GM18502 (cell line): ENCODE measurements around the gene SP3.

ENCODE experiments used
- ATAC-seq: cut with Tn5 transposase; IDR thresholded peaks from one replicate; pipeline ENCODE4 v1.9.1; 2021; ENCODE audit warnings: mild to moderate bottlenecking; ENCODE audit not compliant: unreplicated experiment, poor library complexity

SP3 gene

GRCh38 chr2:173948842-173949241 lies 16.3 kb downstream of the SP3 start:
- ATAC-seq = no peak

DNA sequence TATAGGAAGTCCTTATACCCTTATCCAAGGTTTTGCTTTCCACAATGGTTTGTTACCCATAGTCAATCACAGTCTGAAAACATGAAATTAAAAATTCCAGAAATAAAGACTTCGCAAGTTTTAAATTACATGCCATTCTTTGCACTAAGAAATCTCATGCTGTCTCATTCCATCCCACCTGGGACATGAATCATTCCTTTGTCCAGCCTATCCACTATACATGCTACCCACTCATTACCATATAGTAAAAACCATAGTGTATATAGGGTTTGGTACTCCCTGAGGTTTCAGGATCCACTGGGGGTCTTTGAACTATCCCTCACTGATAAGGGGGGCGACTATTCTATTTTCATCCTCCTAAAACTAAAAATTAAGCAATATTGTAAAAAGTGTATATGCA lies 17.0 kb downstream of the SP3 start:
- no peak for ATAC-seq

GRCh38 chr2:173947131-173947530 lies 18.0 kb downstream of the SP3 start:
- ATAC-seq = no peak

GRCh38 chr2:173943738-173944137 lies 21.4 kb downstream of the SP3 start:
- ATAC-seq = no peak

GRCh38 chr2:173942861-173943523 lies 22.2 kb downstream of the SP3 start:
- no peak for ATAC-seq

DNA sequence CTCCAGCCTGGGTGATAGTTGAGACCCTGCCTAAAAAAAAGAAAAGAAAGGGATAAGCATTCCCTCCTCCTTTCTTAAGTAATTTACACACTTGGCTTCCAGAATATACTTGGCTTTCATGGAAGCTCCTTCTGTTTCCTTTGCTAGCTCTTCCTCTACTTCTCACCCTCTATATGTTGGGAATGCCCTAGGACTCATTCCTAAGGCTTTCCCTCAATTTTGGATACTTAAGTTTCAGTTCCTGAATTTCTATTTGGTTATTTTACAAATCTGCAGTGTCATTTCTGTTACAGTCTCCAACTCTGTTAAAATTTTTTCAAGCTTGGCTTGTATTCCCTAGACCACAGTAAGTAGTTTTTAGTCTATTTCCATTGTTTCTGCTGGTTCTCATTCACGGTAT lies 23.6 kb downstream of the SP3 start:
- no peak for ATAC-seq

- ATAC-seq = no peak
Observed at GRCh38 chr2:173940208-173941020, 24.8 kb downstream of the SP3 start.

GRCh38 chr2:173938700-173939384 lies 26.3 kb downstream of the SP3 start:
- no peak for ATAC-seq

GRCh38 chr2:173935305-173935704 lies 29.9 kb downstream of the SP3 start:
- ATAC-seq = no peak

DNA sequence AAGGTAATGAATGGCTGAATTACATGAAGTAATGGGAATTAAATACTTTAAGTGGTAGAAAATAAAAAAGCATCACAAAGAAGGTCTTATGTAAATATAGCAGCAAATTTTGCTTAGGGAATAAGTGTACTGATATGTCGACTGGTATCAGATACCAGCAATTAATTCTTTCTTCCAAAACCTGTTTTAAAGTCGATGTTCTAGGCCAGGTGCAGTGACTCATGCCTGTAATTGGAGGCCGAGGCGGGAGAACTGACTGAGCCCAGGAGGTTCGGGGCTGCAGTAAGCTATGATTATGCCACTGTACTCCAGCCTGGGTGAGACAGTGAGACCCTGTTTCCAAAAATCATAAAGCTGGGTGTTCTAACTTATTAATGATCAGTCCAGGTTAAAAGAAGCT lies 30.3 kb downstream of the SP3 start:
- ATAC-seq = no peak

DNA sequence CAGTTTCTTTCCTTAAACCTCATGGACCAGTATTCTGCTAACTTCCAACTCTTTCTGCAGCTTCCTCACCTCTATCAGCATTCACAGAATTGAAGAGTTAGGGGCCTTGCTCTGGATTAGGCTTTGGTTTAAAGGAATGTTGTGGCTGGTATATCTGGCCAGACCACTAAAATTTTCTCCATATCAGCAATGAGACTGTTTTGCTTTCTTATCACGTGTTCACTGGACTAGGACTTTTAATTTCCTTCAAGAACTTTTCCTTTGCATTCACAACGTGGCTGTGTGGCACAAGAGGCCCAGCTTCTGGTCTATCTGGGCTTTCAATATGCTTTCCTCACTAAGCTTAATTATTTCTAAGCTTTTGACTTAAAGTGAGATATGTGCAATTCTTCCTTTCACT lies 33.4 kb downstream of the SP3 start:
- no peak for ATAC-seq

GRCh38 chr2:173929441-173929840 lies 35.7 kb downstream of the SP3 start:
- no peak for ATAC-seq

DNA sequence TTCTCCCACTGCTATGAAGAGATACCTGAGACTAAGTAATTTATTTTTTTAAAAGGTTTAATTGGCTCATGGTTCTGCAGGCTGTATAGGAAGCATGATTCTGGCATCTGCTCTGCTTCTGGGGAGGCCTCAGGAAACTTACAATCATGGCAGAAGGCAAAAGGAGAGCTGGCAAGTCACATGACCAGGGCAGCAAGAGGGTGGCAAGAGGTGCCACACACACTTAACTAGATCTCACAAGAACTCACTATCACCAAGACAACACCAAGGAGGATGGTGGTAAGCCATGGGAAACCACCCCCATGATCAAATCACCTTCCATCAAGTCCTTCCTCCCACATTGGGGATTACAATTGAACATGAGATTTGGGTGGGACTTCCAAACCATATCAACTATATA lies 38.3 kb downstream of the SP3 start:
- no peak for ATAC-seq

- ATAC-seq = no peak
Observed at GRCh38 chr2:173924285-173924684, 40.9 kb downstream of the SP3 start.

- ATAC-seq = no peak
Observed at GRCh38 chr2:173922760-173923159, 42.4 kb downstream of the SP3 start.

DNA sequence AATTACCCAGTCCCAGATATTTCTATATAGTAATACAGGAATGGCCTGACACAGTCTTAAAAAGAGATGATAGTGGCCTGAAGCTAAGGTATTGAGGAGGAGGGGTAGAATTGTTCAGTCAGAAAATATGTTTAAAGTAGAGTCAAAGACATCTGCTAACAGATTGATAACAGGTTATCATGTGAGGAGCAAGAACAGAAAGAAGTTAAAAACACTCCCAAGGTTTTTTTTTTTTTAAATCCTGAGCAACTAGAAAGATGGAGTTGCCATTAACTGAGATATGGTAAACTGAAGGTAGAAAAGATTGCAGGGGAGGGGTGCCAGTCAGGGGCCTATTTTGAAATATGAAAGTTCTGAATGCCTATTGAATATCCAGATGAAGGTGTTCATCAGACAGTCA lies 43.1 kb downstream of the SP3 start:
- ATAC-seq = no peak

- no peak for ATAC-seq
Observed at GRCh38 chr2:173914055-173914927, 50.9 kb downstream of the SP3 start.

DNA sequence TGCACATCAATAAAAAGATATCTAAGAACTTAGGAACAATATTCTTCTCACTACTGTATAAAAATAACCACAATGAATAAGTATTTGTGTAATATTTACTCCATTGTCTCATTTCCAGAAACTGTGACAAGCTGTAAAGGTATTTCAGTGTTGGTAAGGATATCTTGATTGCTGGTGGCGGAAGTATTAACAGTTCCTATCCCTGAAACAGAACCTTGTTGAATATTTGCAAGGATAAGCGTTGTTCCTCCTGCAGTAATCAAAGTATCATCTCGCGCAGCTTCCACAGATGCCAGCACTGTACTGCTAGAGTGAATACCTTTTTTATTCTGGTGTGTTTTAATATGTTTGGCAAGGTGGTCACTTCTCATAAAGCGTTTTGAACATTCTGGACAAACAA lies 55.3 kb downstream of the SP3 start:
- no peak for ATAC-seq

DNA sequence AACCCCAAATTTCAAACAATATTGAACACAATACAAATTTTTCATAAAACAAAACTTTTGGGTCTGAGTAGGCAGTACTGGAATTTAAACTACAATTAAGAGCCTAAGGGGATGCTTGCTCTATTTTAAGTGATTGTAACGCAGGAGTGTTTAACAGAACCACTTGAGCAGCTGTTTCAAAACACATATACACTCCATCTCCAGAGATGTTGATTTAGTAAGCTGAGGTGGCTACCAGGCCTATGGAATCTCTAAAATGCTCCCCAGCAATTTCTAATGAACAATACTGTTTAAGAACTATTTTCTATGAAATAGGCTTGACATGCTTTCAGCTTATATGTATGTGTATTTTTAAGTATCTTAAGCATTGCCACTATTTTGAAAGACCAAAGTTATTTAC lies 58.5 kb downstream of the SP3 start:
- ATAC-seq = no peak

- no peak for ATAC-seq
Observed at GRCh38 chr2:173903601-173904394, 61.4 kb downstream of the SP3 start.
